A673 (cell line): ENCODE data around the gene ISG20L2. TPM values are rescaled to one million over a fixed set of nuclear protein-coding genes. Genes with fewer than 3 reads are reported as not detected.

Source experiments
- BruUV-seq: library from RNA; stranded (reverse); fragments of 400-500 nt; replicated peaks from 2 replicates; lab custom pipeline; 2021; lab: Mats Ljungman, UMichigan
- CTCF ChIA-PET: fragments of 300-600 bp; sonication (Branson Sonifier 250); formaldehyde crosslinking; loops from one replicate; lab custom pipeline; 2022; ENCODE audit warnings: antibody characterized with exemption; lab: Charles Lee
- POLR2A ChIA-PET: fragments of 300-600 bp; sonication (Branson Sonifier 250); formaldehyde crosslinking; loops from one replicate; lab custom pipeline; 2022; ENCODE audit warnings: antibody characterized with exemption; ENCODE audit not compliant: low non-redundant PET; lab: Charles Lee
- DNase-seq: peaks from one replicate; pipeline ENCODE4 v3.0.0-alpha.2; 2015; ENCODE audit warnings: low spot score
- H3K27ac ChIP-seq: fragments of 200-600 bp; sonication (generic); 2 replicates; pipeline ENCODE4 v1.5.1; 2016; ENCODE audit warnings: mixed run types, low read depth, mild to moderate bottlenecking, mixed read lengths, antibody characterized with exemption, low read length; ENCODE audit not compliant: poor library complexity, severe bottlenecking
- H3K27me3 ChIP-seq: fragments of 200-600 bp; sonication (generic); replicated peaks from 2 replicates; pipeline ENCODE4 v1.6.1; 2017; ENCODE audit warnings: mixed run types, low read depth, mild to moderate bottlenecking, mixed read lengths, antibody characterized with exemption, low read length; ENCODE audit not compliant: insufficient read depth, poor library complexity
- H3K36me3 ChIP-seq: fragments of 200-600 bp; sonication (generic); 2 replicates; pipeline ENCODE4 v1.6.1; 2016; ENCODE audit warnings: mixed run types, mild to moderate bottlenecking, mixed read lengths, antibody characterized with exemption, low read length; ENCODE audit not compliant: insufficient read depth, poor library complexity, severe bottlenecking
- H3K4me1 ChIP-seq: fragments of 200-600 bp; sonication (generic); 2 replicates; pipeline ENCODE4 v1.6.1; 2017; ENCODE audit warnings: mixed run types, mild to moderate bottlenecking, mixed read lengths, antibody characterized with exemption, low read length; ENCODE audit not compliant: insufficient read depth, poor library complexity, severe bottlenecking
- H3K4me3 ChIP-seq: fragments of 200-600 bp; sonication (generic); 2 replicates; pipeline ENCODE4 v1.5.1; 2016; ENCODE audit warnings: low read depth, mixed run types, mild to moderate bottlenecking, mixed read lengths, low read length; ENCODE audit not compliant: poor library complexity, severe bottlenecking
- H3K9me3 ChIP-seq: fragments of 200-600 bp; sonication (generic); 2 replicates; pipeline ENCODE4 v1.6.1; 2016; ENCODE audit warnings: mixed run types, low read depth, mild to moderate bottlenecking, mixed read lengths, antibody characterized with exemption, low read length; ENCODE audit not compliant: poor library complexity, severe bottlenecking
- CTCF ChIP-seq: fragments of 300-800, 200-600 bp; sonication (generic); conservative IDR thresholded peaks from 2 replicates; pipeline ENCODE4 v1.5.1; 2017; ENCODE audit warnings: low read depth, mild to moderate bottlenecking, antibody characterized with exemption, low read length, moderate library complexity, mixed read lengths
- EZH2 ChIP-seq: fragments of 200-600 bp; sonication (generic); IDR thresholded peaks from 2 replicates; pipeline ENCODE4 v1.6.1; 2017; ENCODE audit warnings: borderline replicate concordance, low read depth, mild to moderate bottlenecking, mixed read lengths, antibody characterized with exemption, low read length; ENCODE audit not compliant: poor library complexity, severe bottlenecking
- intact Hi-C: fragments of 100-400 bp; cut with micrococcal nuclease; formaldehyde crosslinking; loops from one replicate; pipeline ENCODE4 v1.10.0; 2022; ENCODE audit not compliant: unreplicated experiment
- total RNA-seq: library from RNA; stranded (reverse); gene quantifications from 2 replicates; pipeline ENCODE4 v1.2.3, GENCODE V29; 2021

ISG20L2 gene
- total RNA-seq, 1 experiment from 2014 or later: 46.5 TPM

- Histone ChIP-seq H3K36me3 (peaks cover 11% of the 10 kb centered on the region), H3K4me1 (peaks cover 11% of the 10 kb centered on the region), H3K4me3 (no peak overlapping the region), H3K9me3 (no peaks in the 10 kb centered on the region), H3K27me3 (no peaks in the 10 kb centered on the region), H3K27ac (no peak overlapping the region)
- intact Hi-C loops: no loop called here
- BruUV-seq: no TSS peak
- CTCF ChIA-PET: no interaction called here
- TF ChIP-seq CTCF: no peak
- TF ChIP-seq EZH2: no peak
- POLR2A ChIA-PET: no interaction called here
- no peak for DNase-seq
These were observed 43.7 kb upstream of the ISG20L2 start for GRCh38 chr1:156772222-156772621.

- intact Hi-C loops: loop anchor here (2.0 kb wide), 1 partner anchor 40 kb away; the partner anchor contains the start of genes ISG20L2 and METTL25B
- CTCF ChIA-PET: interaction anchor here (1.0 to 1.2 kb wide), 2 partner anchors 43 to 79 kb away, joined by 3 to 4 read pairs; no protein-coding TSS in a partner anchor
These were observed 40.2 kb upstream of the ISG20L2 start for GRCh38 chr1:156768610-156769295.

More at GRCh38 chr1:156768610-156769295, 40.2 kb upstream of the ISG20L2 start:
- no peaks in the 10 kb centered on the region for H3K27me3 ChIP-seq
- H3K27ac ChIP-seq: peak overlapping the region; percentile 94
- TF ChIP-seq EZH2 (no peak), CTCF (no peak)
- H3K36me3 ChIP-seq: peaks cover 8% of the 10 kb centered on the region
- H3K4me1 ChIP-seq: peaks cover 14% of the 10 kb centered on the region
- POLR2A ChIA-PET: interaction anchor here (0.6 kb wide), 1 partner anchor 267 kb away, joined by 3 read pairs; no protein-coding TSS in a partner anchor
- no TSS peak for BruUV-seq
- H3K9me3 ChIP-seq: no peaks in the 10 kb centered on the region
- peak overlapping the region; percentile 89 for H3K4me3 ChIP-seq
- DNase-seq: no peak
